ENCODE measurements around the gene HP1BP3.
"Not testable (repeated sequence)": the region's sequence is repeated elsewhere in the genome, so short reads cannot be mapped to it uniquely, and the experiment has no call there.

The HP1BP3 gene, protein sequence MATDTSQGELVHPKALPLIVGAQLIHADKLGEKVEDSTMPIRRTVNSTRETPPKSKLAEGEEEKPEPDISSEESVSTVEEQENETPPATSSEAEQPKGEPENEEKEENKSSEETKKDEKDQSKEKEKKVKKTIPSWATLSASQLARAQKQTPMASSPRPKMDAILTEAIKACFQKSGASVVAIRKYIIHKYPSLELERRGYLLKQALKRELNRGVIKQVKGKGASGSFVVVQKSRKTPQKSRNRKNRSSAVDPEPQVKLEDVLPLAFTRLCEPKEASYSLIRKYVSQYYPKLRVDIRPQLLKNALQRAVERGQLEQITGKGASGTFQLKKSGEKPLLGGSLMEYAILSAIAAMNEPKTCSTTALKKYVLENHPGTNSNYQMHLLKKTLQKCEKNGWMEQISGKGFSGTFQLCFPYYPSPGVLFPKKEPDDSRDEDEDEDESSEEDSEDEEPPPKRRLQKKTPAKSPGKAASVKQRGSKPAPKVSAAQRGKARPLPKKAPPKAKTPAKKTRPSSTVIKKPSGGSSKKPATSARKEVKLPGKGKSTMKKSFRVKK

GRCh38 chr1:20787029-20787839 is at the start of gene HP1BP3:
HP1BP3 (minus strand) TSS chr1:20787307; CDS start chr1:20780440, 6,867 bp downstream.
- DNase-seq (ENCODE audit: low read depth in 2 of 2): peak; percentile 35 to 42

GRCh38 chr1:20836230-20836629 is 49.1 kb upstream of the HP1BP3 start:
- DNase-seq (ENCODE audit: low read depth in 2 of 2): no peak

DNA sequence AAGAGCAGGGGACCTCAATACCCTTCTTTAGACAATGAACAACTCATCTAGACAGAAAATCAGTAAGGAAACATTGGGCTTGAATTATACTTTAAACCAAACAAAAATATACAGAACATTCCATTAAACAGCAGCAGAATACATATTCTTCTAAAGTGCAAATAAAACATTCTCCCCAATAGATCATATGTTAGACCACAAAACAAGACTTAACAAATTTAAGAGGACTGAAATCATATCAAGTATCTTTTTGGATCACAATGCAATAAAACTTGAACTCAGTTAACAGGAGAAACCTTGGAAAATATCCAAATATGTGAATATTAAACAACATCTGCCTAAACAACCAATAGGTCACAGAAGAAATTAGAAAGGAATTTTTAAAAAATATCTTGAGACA is 47.7 kb upstream of the HP1BP3 start:
- DNase-seq (ENCODE audit: low read depth in 2 of 2): no peak

GRCh38 chr1:20834192-20834591 is 47.1 kb upstream of the HP1BP3 start:
- DNase-seq (ENCODE audit: low read depth in 2 of 2): no peak

- DNase-seq (ENCODE audit: low read depth in 2 of 2): no peak
Measured at GRCh38 chr1:20830378-20830777, 43.3 kb upstream of the HP1BP3 start.

DNA sequence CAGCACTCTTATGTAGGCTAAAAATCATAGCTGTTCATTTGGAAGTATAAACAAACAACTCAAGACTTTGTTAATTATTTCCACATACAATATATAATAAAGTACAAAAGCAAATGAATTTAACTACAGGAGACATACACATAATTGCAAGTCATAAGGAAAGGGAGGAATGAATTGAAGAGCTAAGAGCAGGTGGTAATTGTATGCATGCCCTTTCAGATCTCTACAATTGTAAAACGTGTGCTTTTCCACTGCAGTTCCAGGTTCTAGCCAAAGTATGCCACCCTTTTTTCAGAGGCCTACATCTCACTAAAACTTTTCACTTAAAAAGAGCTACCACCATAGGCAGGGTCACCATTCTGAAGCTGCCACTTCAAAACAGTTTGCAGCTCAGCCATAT is 42.8 kb upstream of the HP1BP3 start:
- no peak for DNase-seq (ENCODE audit: low read depth in 2 of 2)

DNA sequence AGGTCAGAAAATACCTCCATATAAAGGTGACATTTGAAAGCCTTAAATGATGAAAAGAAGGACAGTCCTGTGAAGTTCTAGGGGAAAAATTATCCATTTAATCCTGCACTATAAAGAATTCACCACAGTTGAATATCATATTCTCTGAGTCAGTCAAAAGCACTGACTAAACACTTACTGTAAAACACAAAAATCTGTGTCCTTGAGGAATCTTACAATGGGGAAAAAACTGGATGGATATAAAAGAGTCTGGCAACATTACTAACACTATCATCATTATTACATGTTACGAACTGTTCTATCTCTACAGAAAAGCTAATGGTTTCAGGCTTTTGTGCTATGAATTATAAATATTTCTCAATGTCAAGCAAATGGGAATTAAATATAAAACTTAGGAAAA is 42.4 kb upstream of the HP1BP3 start:
- no peak for DNase-seq (ENCODE audit: low read depth in 2 of 2)

GRCh38 chr1:20823845-20824244 is 36.7 kb upstream of the HP1BP3 start:
- no peak for DNase-seq (ENCODE audit: low read depth in 2 of 2)

DNA sequence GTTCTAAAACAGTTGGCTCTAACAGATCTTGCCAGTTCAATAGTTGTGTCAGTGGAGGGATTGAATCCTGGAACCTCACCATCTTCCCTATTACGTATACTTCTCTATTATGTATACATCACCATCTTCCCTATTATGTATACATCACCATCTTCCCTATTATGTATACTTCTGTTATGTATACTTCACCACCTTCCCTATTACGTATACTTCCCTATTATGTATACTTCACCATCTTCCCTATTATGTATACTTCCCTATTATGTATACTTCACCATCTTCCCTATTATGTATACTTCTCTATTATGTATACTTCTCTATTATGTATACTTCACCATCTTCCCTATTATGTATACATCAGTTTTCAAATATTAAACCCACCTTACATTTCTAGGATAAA is 34.4 kb upstream of the HP1BP3 start:
- no peak for DNase-seq (ENCODE audit: low read depth in 2 of 2)

DNA sequence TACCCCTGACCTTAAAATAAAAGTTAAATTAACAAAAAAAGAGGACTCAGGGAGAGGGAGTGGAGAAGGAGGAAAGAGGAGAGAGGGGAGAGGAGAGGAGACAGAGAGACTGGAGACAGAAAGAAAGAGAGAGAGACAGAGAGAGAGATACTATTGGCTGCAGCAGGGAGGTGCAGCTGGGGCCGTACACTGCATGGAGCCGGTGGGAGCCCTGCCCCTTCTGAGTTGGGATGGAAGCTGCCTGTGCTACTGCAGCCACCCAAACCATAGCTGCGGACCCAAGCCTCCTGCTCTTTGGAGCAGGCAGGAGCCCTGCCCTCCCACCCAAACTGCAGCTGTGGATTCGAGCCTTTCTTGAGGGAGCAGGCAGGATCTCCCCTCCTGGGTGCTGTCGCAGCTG is 32.7 kb upstream of the HP1BP3 start:
- DNase-seq (ENCODE audit: low read depth in 2 of 2): no peak

DNA sequence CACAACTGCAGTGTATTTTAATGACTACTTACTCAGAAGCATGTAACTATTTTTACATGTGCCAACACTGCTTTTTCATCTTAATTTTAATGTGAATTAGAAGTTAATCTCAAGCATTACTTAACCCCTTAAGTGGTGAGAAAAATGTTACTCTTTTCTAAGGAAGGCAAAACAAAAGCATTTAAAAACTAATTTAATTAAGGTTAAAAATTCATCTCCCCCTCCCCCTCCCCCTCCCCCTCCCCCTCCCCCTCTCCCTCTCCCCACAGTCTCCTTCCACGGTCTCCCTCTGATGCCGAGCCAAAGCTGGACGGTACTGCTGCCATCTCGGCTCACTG is 27.4 kb upstream of the HP1BP3 start:
- DNase-seq (ENCODE audit: low read depth in 2 of 2): no peak

DNA sequence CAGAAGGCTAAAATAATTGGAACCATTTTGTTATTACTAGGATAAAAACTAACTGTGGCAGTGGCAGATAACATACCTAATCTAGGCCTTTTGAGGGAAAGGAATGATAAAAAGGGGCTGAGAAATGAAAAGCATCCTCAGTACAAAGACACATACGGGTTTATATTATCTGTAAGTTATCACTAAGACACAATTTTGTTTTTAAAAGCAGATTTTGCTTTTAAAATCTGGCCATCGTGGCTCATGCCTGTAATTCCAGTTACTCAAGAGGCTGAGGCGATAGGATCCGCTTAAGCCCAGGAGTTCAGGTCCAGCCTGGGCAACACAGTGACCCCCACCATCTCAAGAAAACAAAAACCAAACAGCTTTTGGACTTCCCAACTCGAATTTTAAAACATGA is 24.8 kb upstream of the HP1BP3 start:
- DNase-seq (ENCODE audit: low read depth in 2 of 2): no peak

GRCh38 chr1:20793236-20793635 is 6.1 kb upstream of the HP1BP3 start:
- no peak for DNase-seq (ENCODE audit: low read depth in 2 of 2)

DNA sequence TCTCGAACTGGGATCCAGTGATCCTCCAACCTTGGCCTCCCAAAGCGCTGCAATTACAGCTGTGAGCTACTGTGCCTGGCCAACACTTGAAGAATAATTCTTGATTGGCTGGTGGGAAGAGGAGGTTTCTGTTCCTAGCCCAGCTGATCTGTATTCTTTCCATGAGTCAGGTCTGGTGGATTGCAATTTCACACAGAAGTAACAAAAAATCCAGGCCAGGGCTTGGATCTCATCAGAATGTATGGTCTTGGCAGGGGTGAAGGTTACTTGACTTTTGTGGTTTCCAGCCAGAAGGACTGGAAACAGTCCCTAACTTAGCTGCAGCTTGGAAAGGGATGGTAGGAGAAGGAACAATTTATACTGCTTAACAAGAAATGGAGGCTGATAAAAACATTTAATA is 5.1 kb upstream of the HP1BP3 start:
- DNase-seq (ENCODE audit: low read depth in 2 of 2): no peak

GRCh38 chr1:20790785-20791184 is 3.7 kb upstream of the HP1BP3 start:
- no peak for DNase-seq (ENCODE audit: low read depth in 2 of 2)

GRCh38 chr1:20789598-20789997 is 2.5 kb upstream of the HP1BP3 start:
- not testable (repeated sequence) for DNase-seq (ENCODE audit: low read depth in 2 of 2)

DNA sequence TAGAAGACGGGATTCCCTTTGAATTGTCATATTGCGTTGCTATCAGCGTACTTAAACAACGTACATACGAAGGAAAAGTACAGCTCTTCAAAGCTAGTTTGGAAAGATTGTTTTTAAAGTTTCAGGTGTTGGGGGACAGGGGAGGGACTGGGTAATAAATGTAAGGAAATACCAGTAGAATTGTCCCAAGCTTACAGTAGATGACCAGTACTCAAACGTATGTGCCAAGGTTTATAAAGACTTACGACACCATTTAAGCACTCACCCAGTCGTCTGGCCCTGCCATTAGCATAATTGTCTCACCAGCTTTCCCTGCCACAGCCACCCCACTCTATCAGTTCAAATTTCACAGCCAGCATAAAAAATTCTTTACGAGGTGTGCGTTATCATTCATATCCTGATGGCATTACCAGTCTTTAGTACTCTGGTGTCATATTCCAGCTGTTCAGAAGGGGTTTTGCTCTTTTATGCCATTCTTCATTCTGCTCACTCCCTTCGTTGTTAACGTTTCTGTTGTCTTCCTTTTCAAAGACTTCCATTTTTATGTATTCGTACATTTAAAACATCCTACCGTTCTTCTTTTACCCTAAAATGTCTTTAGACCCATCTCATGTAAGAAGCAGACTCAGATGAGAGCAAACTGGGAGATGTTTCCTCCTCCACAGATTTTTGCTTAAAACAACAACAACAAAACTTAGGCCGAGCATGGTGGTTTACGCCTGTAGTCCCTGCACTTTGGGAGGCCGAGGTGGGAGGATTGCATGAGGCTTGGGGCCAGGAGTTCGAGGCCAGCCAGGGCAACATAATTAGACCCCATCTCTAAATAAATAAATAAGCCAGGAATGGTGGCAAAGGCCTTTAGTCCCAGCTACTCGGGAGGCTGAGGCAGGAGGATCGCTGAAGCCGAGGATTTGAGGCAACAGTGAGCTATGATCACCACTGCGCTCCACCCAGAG is 1.0 kb upstream of the HP1BP3 start:
- no peak for DNase-seq (ENCODE audit: low read depth in 2 of 2)

- DNase-seq (ENCODE audit: low read depth in 2 of 2): peak; percentile 84 to 88
Measured at GRCh38 chr1:20786253-20787028, 666 bp downstream of the HP1BP3 start.

GRCh38 chr1:20785907-20786252 is 1.2 kb downstream of the HP1BP3 start:
- no peak for DNase-seq (ENCODE audit: low read depth in 2 of 2)

- DNase-seq (ENCODE audit: low read depth in 2 of 2): no peak
Measured at GRCh38 chr1:20775700-20776099, 11.4 kb downstream of the HP1BP3 start.

DNA sequence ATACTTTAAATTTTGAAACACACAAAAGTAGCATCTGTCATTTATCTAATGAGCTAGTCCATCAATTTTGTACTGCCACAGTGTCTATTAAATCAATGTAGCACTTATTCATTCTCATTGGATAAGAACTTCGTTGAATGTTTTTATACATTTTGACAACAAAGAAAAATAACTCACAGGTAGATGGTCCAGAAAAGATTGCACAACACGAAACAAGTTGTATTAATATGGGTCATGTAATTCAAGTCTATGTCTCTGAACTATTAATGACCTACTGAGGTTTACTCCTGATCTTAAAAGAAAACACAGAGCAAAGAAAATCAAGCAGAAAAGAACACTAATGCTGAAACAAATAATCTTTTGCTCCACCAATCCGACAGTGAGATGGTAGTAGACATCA is 15.3 kb downstream of the HP1BP3 start:
- no peak for DNase-seq (ENCODE audit: low read depth in 2 of 2)

All from fibroblast of skin of left biceps (primary cell).